Measurements from ENCODE around the gene LOXHD1. TPM values are rescaled to one million over a fixed set of nuclear protein-coding genes. Genes with fewer than 3 reads are reported as not detected.

Gene LOXHD1
- total RNA-seq, result under 1 TPM in 1 of 4 donors, not detected in 3; 0.62 TPM

GRCh38 chr18:46657115-46657955, at the start of gene LOXHD1:
Gene LOXHD1, minus strand, starts transcription at chr18:46657220. Its CDS starts 187 bp downstream, at chr18:46657033.
- intact Hi-C loops (cut with DNase I; ENCODE audit: low total_unique reads), result no loop called here

GRCh38 chr18:46705521-46705920, 48.5 kb upstream of the LOXHD1 start:
- no peaks in the 10 kb centered on the region for H3K27me3 ChIP-seq
- no peak for DNase-seq
- H3K36me3 ChIP-seq, result no peaks in the 10 kb centered on the region
- no peaks in the 10 kb centered on the region for H3K4me1 ChIP-seq
- H3K27ac ChIP-seq, result no peak overlapping the region
- no peak for TF ChIP-seq POLR2A (IDR thresholded peaks at IDR 0.05)
- intact Hi-C loops (cut with DNase I; ENCODE audit: low total_unique reads), result no loop called here
- no peak overlapping the region for H3K4me3 ChIP-seq
- no peaks in the 10 kb centered on the region for H3K9me3 ChIP-seq

More at GRCh38 chr18:46657115-46657955, at the start of gene LOXHD1:
- Histone ChIP-seq H3K36me3 (no peaks in the 10 kb centered on the region), H3K4me3 (no peak within 1 kb of the TSS), H3K27me3 (no peaks in the 10 kb centered on the region), H3K27ac (no peak within 1 kb of the TSS), H3K9me3 (no peaks in the 10 kb centered on the region), H3K4me1 (no peaks in the 10 kb centered on the region)
- TF ChIP-seq POLR2A (IDR thresholded peaks at IDR 0.05) (no peak), CTCF (IDR thresholded peaks at IDR 0.05) (no peak)
- DNase-seq, result no peak

GRCh38 chr18:46704816-46705215, 47.8 kb upstream of the LOXHD1 start:
- Histone ChIP-seq H3K36me3 (no peaks in the 10 kb centered on the region), H3K4me3 (no peak overlapping the region)
- intact Hi-C loops (cut with DNase I; ENCODE audit: low total_unique reads), result no loop called here

GRCh38 chr18:46704189-46704588, 47.2 kb upstream of the LOXHD1 start:
- no peaks in the 10 kb centered on the region for H3K9me3 ChIP-seq
- no peak overlapping the region for H3K27ac ChIP-seq
- intact Hi-C loops (cut with DNase I; ENCODE audit: low total_unique reads), result no loop called here
- no peaks in the 10 kb centered on the region for H3K36me3 ChIP-seq
- no peaks in the 10 kb centered on the region for H3K27me3 ChIP-seq
- H3K4me1 ChIP-seq, result no peaks in the 10 kb centered on the region
- no peak for DNase-seq
- TF ChIP-seq CTCF (IDR thresholded peaks at IDR 0.05), result no peak
- no peak for TF ChIP-seq POLR2A (IDR thresholded peaks at IDR 0.05)
- no peak overlapping the region for H3K4me3 ChIP-seq

More at GRCh38 chr18:46704816-46705215, 47.8 kb upstream of the LOXHD1 start:
- Histone ChIP-seq H3K27ac (no peak overlapping the region), H3K9me3 (no peaks in the 10 kb centered on the region), H3K27me3 (no peaks in the 10 kb centered on the region), H3K4me1 (no peaks in the 10 kb centered on the region)
- DNase-seq, result no peak
- TF ChIP-seq CTCF (IDR thresholded peaks at IDR 0.05) (no peak), POLR2A (IDR thresholded peaks at IDR 0.05) (no peak)

GRCh38 chr18:46702471-46702870, 45.5 kb upstream of the LOXHD1 start:
- Histone ChIP-seq H3K27ac (no peak overlapping the region), H3K4me1 (no peaks in the 10 kb centered on the region), H3K27me3 (no peaks in the 10 kb centered on the region), H3K4me3 (no peak overlapping the region), H3K9me3 (no peaks in the 10 kb centered on the region), H3K36me3 (no peaks in the 10 kb centered on the region)
- TF ChIP-seq CTCF (IDR thresholded peaks at IDR 0.05) (no peak), POLR2A (IDR thresholded peaks at IDR 0.05) (no peak)
- no peak for DNase-seq
- intact Hi-C loops (cut with DNase I; ENCODE audit: low total_unique reads), result no loop called here

Measured in uterus (tissue), 4 donors.